Activated naive CD8-positive, alpha-beta T cell treated with anti-CD3 and anti-CD28 coated beads, Interleukin-2, amount 50 U/mL, for 24 hours (primary cell): Measurements from ENCODE around the gene SRSF1.
"Not testable (repeated sequence)": the region's sequence is repeated elsewhere in the genome, so short reads cannot be mapped to it uniquely, and the experiment has no call there.

Experiments used
- ATAC-seq: fragments of 150-1000 bp; cut with Tn5 transposase; one replicate; pipeline ENCODE4 v1.10.0; 2021
- DNase-seq: peaks from one replicate; pipeline ENCODE4 v3.0.0; 2021
- H3K27ac Mint-ChIP-seq: one replicate; pipeline ENCODE4 v1.8.0; 2021; ENCODE audit warnings: mild to moderate bottlenecking, mixed read lengths
- H3K27me3 Mint-ChIP-seq: one replicate; pipeline ENCODE4 v1.8.0; 2021; ENCODE audit warnings: mixed read lengths
- H3K36me3 Mint-ChIP-seq: one replicate; pipeline ENCODE4 v1.8.0; 2021; ENCODE audit warnings: low read depth, mixed read lengths
- H3K4me1 Mint-ChIP-seq: one replicate; pipeline ENCODE4 v1.8.0; 2021; ENCODE audit warnings: mixed read lengths
- H3K4me3 Mint-ChIP-seq: one replicate; pipeline ENCODE4 v1.8.0; 2021; ENCODE audit warnings: mild to moderate bottlenecking, moderate library complexity, mixed read lengths
- H3K9me3 Mint-ChIP-seq: one replicate; pipeline ENCODE4 v1.8.0; 2021; ENCODE audit warnings: mixed read lengths

SRSF1 gene

GRCh38 chr17:57974053-57974824 is 32.8 kb downstream of the SRSF1 start:
- H3K27ac Mint-ChIP-seq, H3K4me3 Mint-ChIP-seq, H3K9me3 Mint-ChIP-seq, DNase-seq, ATAC-seq, H3K4me1 Mint-ChIP-seq, H3K27me3 Mint-ChIP-seq: not testable (repeated sequence)
- peaks cover 37% of the 10 kb centered on the region for H3K36me3 Mint-ChIP-seq

- H3K27me3 Mint-ChIP-seq, result no peaks in the 10 kb centered on the region
- no peak overlapping the region for H3K27ac Mint-ChIP-seq
- DNase-seq (no peak), ATAC-seq (no peak)
- H3K9me3 Mint-ChIP-seq, result no peaks in the 10 kb centered on the region
- peaks cover 24% of the 10 kb centered on the region for H3K36me3 Mint-ChIP-seq
- H3K4me3 Mint-ChIP-seq, result no peak overlapping the region
- H3K4me1 Mint-ChIP-seq, result no peaks in the 10 kb centered on the region
Observed at GRCh38 chr17:57972151-57972550, 34.9 kb downstream of the SRSF1 start.

GRCh38 chr17:57971572-57971971 is 35.5 kb downstream of the SRSF1 start:
- Mint-ChIP-seq H3K27me3 (no peaks in the 10 kb centered on the region), H3K4me1 (no peaks in the 10 kb centered on the region), H3K9me3 (no peaks in the 10 kb centered on the region), H3K27ac (no peak overlapping the region), H3K36me3 (peaks cover 20% of the 10 kb centered on the region), H3K4me3 (no peak overlapping the region)
- ATAC-seq (no peak), DNase-seq (no peak)

GRCh38 chr17:57970710-57971109 is 36.3 kb downstream of the SRSF1 start:
- no peaks in the 10 kb centered on the region for H3K4me1 Mint-ChIP-seq
- H3K36me3 Mint-ChIP-seq, result peaks cover 13% of the 10 kb centered on the region
- DNase-seq, result no peak
- H3K27me3 Mint-ChIP-seq, result no peaks in the 10 kb centered on the region
- no peak overlapping the region for H3K27ac Mint-ChIP-seq
- H3K4me3 Mint-ChIP-seq, result no peak overlapping the region
- no peaks in the 10 kb centered on the region for H3K9me3 Mint-ChIP-seq
- no peak for ATAC-seq

- Mint-ChIP-seq H3K9me3 (no peaks in the 10 kb centered on the region), H3K36me3 (peaks cover 4% of the 10 kb centered on the region), H3K4me1 (no peaks in the 10 kb centered on the region), H3K27ac (no peak overlapping the region), H3K27me3 (no peaks in the 10 kb centered on the region), H3K4me3 (no peak overlapping the region)
- no peak for ATAC-seq
- no peak for DNase-seq
Observed at GRCh38 chr17:57968456-57968855, 38.6 kb downstream of the SRSF1 start.

- no peak overlapping the region for H3K4me3 Mint-ChIP-seq
- no peaks in the 10 kb centered on the region for H3K9me3 Mint-ChIP-seq
- H3K4me1 Mint-ChIP-seq, result no peaks in the 10 kb centered on the region
- H3K27me3 Mint-ChIP-seq, result peaks cover 5% of the 10 kb centered on the region
- H3K36me3 Mint-ChIP-seq, result no peaks in the 10 kb centered on the region
- H3K27ac Mint-ChIP-seq, result no peak overlapping the region
- ATAC-seq (no peak), DNase-seq (no peak)
Observed at GRCh38 chr17:57966875-57967274, 40.2 kb downstream of the SRSF1 start.

GRCh38 chr17:57966246-57966645 is 40.8 kb downstream of the SRSF1 start:
- Mint-ChIP-seq H3K4me1 (no peaks in the 10 kb centered on the region), H3K27me3 (peaks cover 6% of the 10 kb centered on the region), H3K9me3 (no peaks in the 10 kb centered on the region), H3K4me3 (no peak overlapping the region), H3K36me3 (no peaks in the 10 kb centered on the region), H3K27ac (no peak overlapping the region)
- no peak for DNase-seq
- ATAC-seq, result no peak

- H3K9me3 Mint-ChIP-seq, result no peaks in the 10 kb centered on the region
- ATAC-seq (no peak), DNase-seq (no peak)
- no peaks in the 10 kb centered on the region for H3K4me1 Mint-ChIP-seq
- no peaks in the 10 kb centered on the region for H3K36me3 Mint-ChIP-seq
- H3K27me3 Mint-ChIP-seq, result peaks cover 10% of the 10 kb centered on the region
- H3K4me3 Mint-ChIP-seq, result no peak overlapping the region
- H3K27ac Mint-ChIP-seq, result no peak overlapping the region
Observed at GRCh38 chr17:57965521-57966160, 41.4 kb downstream of the SRSF1 start.

GRCh38 chr17:57963149-57963511 is 43.9 kb downstream of the SRSF1 start:
- no peak for ATAC-seq
- H3K27ac Mint-ChIP-seq, result no peak overlapping the region
- DNase-seq, result no peak
- H3K4me3 Mint-ChIP-seq, result no peak overlapping the region
- no peaks in the 10 kb centered on the region for H3K4me1 Mint-ChIP-seq
- H3K27me3 Mint-ChIP-seq, result peaks cover 22% of the 10 kb centered on the region
- no peaks in the 10 kb centered on the region for H3K36me3 Mint-ChIP-seq
- no peaks in the 10 kb centered on the region for H3K9me3 Mint-ChIP-seq

GRCh38 chr17:57962279-57963148 is 44.5 kb downstream of the SRSF1 start:
- Mint-ChIP-seq H3K4me3 (no peak overlapping the region), H3K36me3 (no peaks in the 10 kb centered on the region), H3K9me3 (no peaks in the 10 kb centered on the region), H3K4me1 (no peaks in the 10 kb centered on the region), H3K27ac (no peak overlapping the region), H3K27me3 (peaks cover 27% of the 10 kb centered on the region)
- ATAC-seq (no peak), DNase-seq (no peak)

- Mint-ChIP-seq H3K4me3 (no peak overlapping the region), H3K36me3 (no peaks in the 10 kb centered on the region), H3K27me3 (peaks cover 43% of the 10 kb centered on the region), H3K9me3 (no peaks in the 10 kb centered on the region), H3K4me1 (peaks cover 13% of the 10 kb centered on the region), H3K27ac (no peak overlapping the region)
- DNase-seq (no peak), ATAC-seq (no peak)
Observed at GRCh38 chr17:57959929-57960328, 47.1 kb downstream of the SRSF1 start.

- peaks cover 19% of the 10 kb centered on the region for H3K4me1 Mint-ChIP-seq
- not testable (repeated sequence) for H3K4me3 Mint-ChIP-seq, DNase-seq, H3K27ac Mint-ChIP-seq, H3K9me3 Mint-ChIP-seq, H3K36me3 Mint-ChIP-seq, ATAC-seq
- peaks cover 54% of the 10 kb centered on the region for H3K27me3 Mint-ChIP-seq
Observed at GRCh38 chr17:57958391-57958790, 48.7 kb downstream of the SRSF1 start.

- peaks cover 59% of the 10 kb centered on the region for H3K27me3 Mint-ChIP-seq
- no peaks in the 10 kb centered on the region for H3K36me3 Mint-ChIP-seq
- H3K4me3 Mint-ChIP-seq, result no peak overlapping the region
- peaks cover 19% of the 10 kb centered on the region for H3K4me1 Mint-ChIP-seq
- H3K9me3 Mint-ChIP-seq, result no peaks in the 10 kb centered on the region
- no peak for DNase-seq
- no peak overlapping the region for H3K27ac Mint-ChIP-seq
- no peak for ATAC-seq
Observed at GRCh38 chr17:57957886-57958285, 49.2 kb downstream of the SRSF1 start.

GRCh38 chr17:57957120-57957850 is 49.8 kb downstream of the SRSF1 start:
- ATAC-seq, result no peak
- peaks cover 63% of the 10 kb centered on the region for H3K27me3 Mint-ChIP-seq
- no peaks in the 10 kb centered on the region for H3K36me3 Mint-ChIP-seq
- H3K4me1 Mint-ChIP-seq, result peaks cover 19% of the 10 kb centered on the region
- no peak overlapping the region for H3K4me3 Mint-ChIP-seq
- no peak overlapping the region for H3K27ac Mint-ChIP-seq
- no peaks in the 10 kb centered on the region for H3K9me3 Mint-ChIP-seq
- DNase-seq, result no peak
